Measurements from ENCODE around the gene PDE9A.

PDE9A gene

DNA sequence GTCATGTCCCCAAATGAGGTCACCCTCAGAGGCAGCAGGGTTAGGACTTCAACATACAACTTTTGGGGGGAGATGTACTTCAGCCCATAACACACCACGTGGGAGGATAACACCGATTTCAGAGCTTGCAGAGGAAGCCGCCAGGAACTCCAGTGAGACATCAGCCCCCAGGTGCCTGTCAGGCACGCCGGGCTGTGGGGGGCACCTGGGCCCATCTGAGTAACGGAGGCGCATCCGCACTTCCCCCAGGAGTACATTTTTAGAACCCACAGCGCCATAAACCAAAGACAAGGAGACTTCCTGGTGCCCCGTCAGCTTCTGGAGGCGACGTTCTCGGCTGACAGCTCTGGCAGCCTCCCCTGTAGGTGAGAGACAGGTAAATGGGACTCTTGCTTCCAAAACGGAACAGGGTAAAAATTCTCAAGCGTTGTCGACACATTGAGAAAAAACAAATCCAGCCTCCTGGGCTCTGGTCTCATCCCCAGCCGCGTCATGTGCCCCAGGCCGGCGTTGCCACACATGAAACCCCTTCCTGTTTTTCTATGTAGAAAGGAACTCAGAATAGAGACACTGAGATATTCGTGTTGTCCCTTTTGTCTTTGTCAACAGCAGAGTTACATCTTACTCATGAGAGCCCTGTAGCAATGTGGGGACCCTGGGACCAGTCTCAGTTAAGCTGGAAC lies 93.3 kb downstream of the PDE9A start:
- DNase-seq (ENCODE audit: extremely low read depth, insufficient read length), result no peak
- Histone ChIP-seq H3K27me3 (replicated peaks; ENCODE audit: control insufficient read depth, insufficient read depth, low read length) (peaks cover 2% of the 10 kb centered on the region; the same call in 1 of the 2 replicates), H3K36me3 (ENCODE audit: control insufficient read depth, insufficient read depth, low read length) (no peaks in the 10 kb centered on the region), H3K4me3 (replicated peaks; ENCODE audit: low read depth, low read length) (no peak overlapping the region)
- TF ChIP-seq, protein P1, sequence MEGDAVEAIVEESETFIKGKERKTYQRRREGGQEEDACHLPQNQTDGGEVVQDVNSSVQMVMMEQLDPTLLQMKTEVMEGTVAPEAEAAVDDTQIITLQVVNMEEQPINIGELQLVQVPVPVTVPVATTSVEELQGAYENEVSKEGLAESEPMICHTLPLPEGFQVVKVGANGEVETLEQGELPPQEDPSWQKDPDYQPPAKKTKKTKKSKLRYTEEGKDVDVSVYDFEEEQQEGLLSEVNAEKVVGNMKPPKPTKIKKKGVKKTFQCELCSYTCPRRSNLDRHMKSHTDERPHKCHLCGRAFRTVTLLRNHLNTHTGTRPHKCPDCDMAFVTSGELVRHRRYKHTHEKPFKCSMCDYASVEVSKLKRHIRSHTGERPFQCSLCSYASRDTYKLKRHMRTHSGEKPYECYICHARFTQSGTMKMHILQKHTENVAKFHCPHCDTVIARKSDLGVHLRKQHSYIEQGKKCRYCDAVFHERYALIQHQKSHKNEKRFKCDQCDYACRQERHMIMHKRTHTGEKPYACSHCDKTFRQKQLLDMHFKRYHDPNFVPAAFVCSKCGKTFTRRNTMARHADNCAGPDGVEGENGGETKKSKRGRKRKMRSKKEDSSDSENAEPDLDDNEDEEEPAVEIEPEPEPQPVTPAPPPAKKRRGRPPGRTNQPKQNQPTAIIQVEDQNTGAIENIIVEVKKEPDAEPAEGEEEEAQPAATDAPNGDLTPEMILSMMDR (IDR thresholded peaks at IDR 0.05; ENCODE audit: insufficient read depth, low read length, poor library complexity, severe bottlenecking), result no peak

DNA sequence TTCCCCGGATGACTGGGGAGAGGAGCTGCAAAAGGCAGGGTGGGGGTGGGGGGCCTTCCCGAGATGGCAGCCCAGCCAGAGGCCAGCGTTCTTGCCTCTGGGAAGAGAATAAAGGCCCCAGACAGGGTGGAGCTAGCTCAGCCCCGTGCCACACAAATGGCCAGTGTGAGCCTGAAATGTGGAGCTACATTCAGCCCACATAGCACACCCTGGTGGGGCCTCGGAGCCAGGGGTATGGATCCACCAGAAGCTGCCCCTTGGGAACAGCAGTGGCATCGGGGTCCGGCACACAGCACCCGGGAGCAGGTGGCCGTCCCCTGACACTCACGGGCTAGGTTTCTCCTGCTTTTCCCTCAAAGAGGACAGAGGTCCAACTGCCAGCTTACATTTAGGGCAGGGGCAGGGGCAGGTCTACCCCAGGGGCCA lies 93.9 kb downstream of the PDE9A start:
- TF ChIP-seq, protein P1 (IDR thresholded peaks at IDR 0.05; ENCODE audit: insufficient read depth, low read length, poor library complexity, severe bottlenecking), result no peak
- DNase-seq (ENCODE audit: extremely low read depth, insufficient read length), result no peak
- Histone ChIP-seq H3K36me3 (ENCODE audit: control insufficient read depth, insufficient read depth, low read length) (no peaks in the 10 kb centered on the region), H3K27me3 (replicated peaks; ENCODE audit: control insufficient read depth, insufficient read depth, low read length) (peaks cover 2% of the 10 kb centered on the region; the same call in 1 of the 2 replicates), H3K4me3 (replicated peaks; ENCODE audit: low read depth, low read length) (no peak overlapping the region)

DNA sequence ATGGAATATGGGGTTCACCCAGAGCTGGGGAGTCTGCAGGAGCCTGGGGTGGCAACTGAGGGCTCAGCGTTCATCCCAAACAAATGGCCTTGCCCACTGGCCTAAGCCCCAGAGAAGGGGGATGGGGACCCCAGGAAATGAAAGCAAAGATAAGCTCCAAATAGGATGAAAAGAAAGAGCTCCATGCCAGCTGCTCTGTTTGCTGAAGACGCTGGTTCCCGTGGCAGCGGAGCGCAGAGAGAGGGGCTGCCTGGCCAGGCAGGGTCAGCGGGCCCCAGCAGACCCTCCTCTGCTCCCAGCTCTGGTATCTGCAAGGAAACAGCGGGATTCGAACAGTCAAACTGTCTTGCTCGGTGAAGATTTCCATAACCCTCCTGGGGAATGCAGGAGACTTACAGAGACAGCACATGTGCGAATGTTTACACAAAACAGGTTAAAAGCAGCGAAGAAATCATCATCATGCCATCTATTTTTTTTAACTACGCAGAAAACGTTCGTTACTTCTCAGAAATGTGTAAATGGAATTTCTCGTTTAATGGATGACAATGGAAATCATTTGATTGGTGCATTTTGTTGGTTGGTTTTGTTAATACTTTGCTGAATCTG lies 94.4 kb downstream of the PDE9A start:
- no peak for DNase-seq (ENCODE audit: extremely low read depth, insufficient read length)
- TF ChIP-seq, protein P1 (IDR thresholded peaks at IDR 0.05; ENCODE audit: insufficient read depth, low read length, poor library complexity, severe bottlenecking), result no peak
- Histone ChIP-seq H3K36me3 (ENCODE audit: control insufficient read depth, insufficient read depth, low read length) (no peaks in the 10 kb centered on the region), H3K27me3 (replicated peaks; ENCODE audit: control insufficient read depth, insufficient read depth, low read length) (peaks cover 2% of the 10 kb centered on the region; the same call in 1 of the 2 replicates), H3K4me3 (replicated peaks; ENCODE audit: low read depth, low read length) (no peak overlapping the region)

DNA sequence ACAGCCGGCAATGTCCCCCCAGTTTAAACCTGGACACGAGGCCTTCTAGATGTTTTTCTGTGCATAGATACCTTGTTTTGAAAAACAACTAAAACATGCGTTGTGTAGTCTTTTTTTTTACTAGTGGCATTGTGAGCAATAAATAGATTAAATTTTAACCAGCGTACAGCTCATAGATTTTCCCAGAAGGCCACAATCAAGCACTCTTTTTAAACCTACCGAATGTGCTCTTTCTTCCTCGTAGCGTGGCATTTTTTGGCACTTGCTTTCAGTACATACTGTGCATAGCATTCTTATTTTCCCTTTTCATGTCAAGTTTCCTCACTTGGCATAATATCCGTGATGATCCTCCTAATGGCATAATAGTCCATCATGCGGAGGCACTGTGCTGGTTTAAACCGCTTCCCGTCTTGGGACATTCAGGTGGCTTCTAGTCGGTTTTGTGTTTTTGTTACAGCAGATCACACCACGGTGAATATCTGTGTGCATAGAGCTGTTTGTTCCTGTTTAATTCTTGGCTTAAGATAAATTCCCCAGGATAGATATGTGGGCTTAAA lies 95.3 kb downstream of the PDE9A start:
- TF ChIP-seq, protein P1 (IDR thresholded peaks at IDR 0.05; ENCODE audit: insufficient read depth, low read length, poor library complexity, severe bottlenecking), result no peak
- H3K27me3 ChIP-seq (replicated peaks; ENCODE audit: control insufficient read depth, insufficient read depth, low read length), result peaks cover 2% of the 10 kb centered on the region; the same call in 1 of the 2 replicates
- no peak overlapping the region for H3K4me3 ChIP-seq (replicated peaks; ENCODE audit: low read depth, low read length)
- no peaks in the 10 kb centered on the region for H3K36me3 ChIP-seq (ENCODE audit: control insufficient read depth, insufficient read depth, low read length)
- DNase-seq (ENCODE audit: extremely low read depth, insufficient read length), result no peak

DNA sequence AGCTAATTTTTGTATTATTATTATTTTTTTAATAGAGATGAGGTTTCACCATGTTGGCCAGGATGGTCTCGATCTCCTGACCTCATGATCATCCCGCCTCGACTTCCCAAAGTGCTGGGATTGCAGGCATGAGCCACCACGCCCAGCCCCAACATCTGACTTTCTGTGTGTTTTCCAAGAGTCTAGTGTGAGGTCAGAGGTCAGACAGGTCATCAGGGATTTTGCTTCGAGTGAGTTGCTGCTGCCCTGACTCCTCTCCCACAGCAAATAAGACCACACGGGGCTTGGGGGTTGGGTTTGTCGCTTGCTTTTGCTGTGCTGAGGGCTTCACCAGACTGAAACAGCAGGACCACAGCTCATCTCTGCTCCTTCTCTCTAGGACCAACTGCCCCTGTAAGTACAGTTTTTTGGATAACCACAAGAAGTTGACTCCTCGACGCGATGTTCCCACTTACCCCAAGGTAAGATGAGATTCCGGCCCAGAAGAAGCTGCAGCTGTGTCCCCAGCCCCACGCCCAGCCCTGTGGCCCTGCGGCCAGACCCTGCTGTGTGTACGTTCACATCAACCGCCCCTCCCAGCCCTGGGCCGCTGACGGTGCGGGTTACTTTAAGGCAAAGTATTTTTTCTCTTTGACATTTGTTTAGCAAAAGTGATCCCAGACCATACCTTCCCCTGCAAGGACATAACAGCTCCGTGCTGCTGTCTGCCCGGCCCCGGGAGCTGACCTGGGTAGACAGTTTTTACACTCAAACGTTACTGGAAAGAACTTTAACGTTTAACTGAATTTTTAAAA lies 97.5 kb downstream of the PDE9A start:
- H3K27me3 ChIP-seq (replicated peaks; ENCODE audit: control insufficient read depth, insufficient read depth, low read length), result no peaks in the 10 kb centered on the region; the same call in 1 of the 2 replicates
- no peaks in the 10 kb centered on the region for H3K36me3 ChIP-seq (ENCODE audit: control insufficient read depth, insufficient read depth, low read length)
- no peak overlapping the region for H3K4me3 ChIP-seq (replicated peaks; ENCODE audit: low read depth, low read length)
- no peak for DNase-seq (ENCODE audit: extremely low read depth, insufficient read length)
- TF ChIP-seq, protein P1 (IDR thresholded peaks at IDR 0.05; ENCODE audit: insufficient read depth, low read length, poor library complexity, severe bottlenecking), result no peak
